ENCODE measurements around the gene WDR62. TPM values are rescaled to one million over a fixed set of nuclear protein-coding genes. Genes with fewer than 3 reads are reported as not detected.
"Not testable (repeated sequence)": the region's sequence is repeated elsewhere in the genome, so short reads cannot be mapped to it uniquely, and the experiment has no call there.

The WDR62 gene
- total RNA-seq, 2 donors from 2014 or later = 0.26 to 0.33 TPM

GRCh38 chr19:36040495-36040894 lies 14.2 kb upstream of the WDR62 start:
- TF ChIP-seq POLR2A (IDR thresholded peaks at IDR 0.05) = no peak
- TF ChIP-seq CTCF (IDR thresholded peaks at IDR 0.05) = no peak
- H3K27ac ChIP-seq = no peak overlapping the region
- H3K27me3 ChIP-seq = no peaks in the 10 kb centered on the region
- peaks cover 0 to 3% of the 10 kb centered on the region in 2 donors for H3K36me3 ChIP-seq (replicated peaks in 1 of 2; ENCODE audit: insufficient read depth in 1 of 2, low read depth in 2 of 2)
- no peak overlapping the region for H3K4me3 ChIP-seq
- no peaks in the 10 kb centered on the region for H3K4me1 ChIP-seq
- DNase-seq (no peak), ATAC-seq (no peak)
- H3K9me3 ChIP-seq = no peaks in the 10 kb centered on the region
- intact Hi-C loops (cut with DNase I) = no loop called here
- 85 to 88% methylated on average over 6 of the region's 6 CpGs for whole genome bisulfite sequencing, 2 donors

- DNase-seq; intact Hi-C loops (cut with DNase I); H3K27me3 ChIP-seq; H3K36me3 ChIP-seq (replicated peaks in 1 of 2; ENCODE audit: insufficient read depth in 1 of 2, low read depth in 2 of 2); H3K4me1 ChIP-seq; H3K9me3 ChIP-seq; H3K4me3 ChIP-seq; ATAC-seq: not testable (repeated sequence)
- 91% methylated on average over 6 of the region's 6 CpGs for WGBS, 2 donors
- H3K27ac ChIP-seq = peak overlapping the region in 2 of 4 donors; percentile 39 to 42
These were observed 13.6 kb upstream of the WDR62 start for GRCh38 chr19:36041092-36041491.

- peaks cover 0 to 3% of the 10 kb centered on the region in 2 donors for H3K36me3 ChIP-seq (replicated peaks in 1 of 2; ENCODE audit: insufficient read depth in 1 of 2, low read depth in 2 of 2)
- peak in 3 of 4 donors; percentile 16 to 53 (median 35) for DNase-seq
- no peak overlapping the region for H3K4me3 ChIP-seq
- 34% methylated on average over 3 of the region's 3 CpGs for WGBS, 2 donors
- H3K9me3 ChIP-seq = no peaks in the 10 kb centered on the region
- peak overlapping the region in 2 of 4 donors; percentile 39 to 42 for H3K27ac ChIP-seq
- no peaks in the 10 kb centered on the region for H3K27me3 ChIP-seq
- no peaks in the 10 kb centered on the region for H3K4me1 ChIP-seq
- ATAC-seq = peak; percentile 83
- intact Hi-C loops (cut with DNase I) = no loop called here
- TF ChIP-seq POLR2A (IDR thresholded peaks at IDR 0.05) (no peak), CTCF (IDR thresholded peaks at IDR 0.05) (no peak)
These were observed 12.9 kb upstream of the WDR62 start for GRCh38 chr19:36041831-36042230.

GRCh38 chr19:36043952-36044351 lies 10.7 kb upstream of the WDR62 start:
- no peak for ATAC-seq
- H3K36me3 ChIP-seq (replicated peaks in 1 of 2; ENCODE audit: insufficient read depth in 1 of 2, low read depth in 2 of 2) = no peaks in the 10 kb centered on the region
- DNase-seq = no peak
- 88 to 95% methylated on average over 2 of the region's 2 CpGs for WGBS, 2 donors
- no peaks in the 10 kb centered on the region for H3K27me3 ChIP-seq
- no peaks in the 10 kb centered on the region for H3K4me1 ChIP-seq
- no peak overlapping the region for H3K27ac ChIP-seq
- H3K9me3 ChIP-seq = no peaks in the 10 kb centered on the region
- H3K4me3 ChIP-seq = no peak overlapping the region
- intact Hi-C loops (cut with DNase I) = no loop called here
- TF ChIP-seq CTCF (IDR thresholded peaks at IDR 0.05) (no peak), POLR2A (IDR thresholded peaks at IDR 0.05) (no peak)

GRCh38 chr19:36046443-36047050 lies 8.2 kb upstream of the WDR62 start:
- Histone ChIP-seq H3K9me3 (no peaks in the 10 kb centered on the region), H3K4me3 (no peak overlapping the region), H3K4me1 (no peaks in the 10 kb centered on the region), H3K27me3 (no peaks in the 10 kb centered on the region), H3K36me3 (replicated peaks in 1 of 2; ENCODE audit: insufficient read depth in 1 of 2, low read depth in 2 of 2) (no peaks in the 10 kb centered on the region), H3K27ac (no peak overlapping the region)
- DNase-seq = no peak
- TF ChIP-seq CTCF (IDR thresholded peaks at IDR 0.05) (no peak), POLR2A (IDR thresholded peaks at IDR 0.05) (no peak)
- WGBS, 2 donors = 82 to 94% methylated on average over 5 of the region's 5 CpGs
- no peak for ATAC-seq
- intact Hi-C loops (cut with DNase I) = no loop called here
